Measurements from ENCODE around the gene WDFY4. TPM values are rescaled to one million over a fixed set of nuclear protein-coding genes. Genes with fewer than 3 reads are reported as not detected.

Gene WDFY4
- total RNA-seq, 1 experiment from 2014 or later = not detected

DNA sequence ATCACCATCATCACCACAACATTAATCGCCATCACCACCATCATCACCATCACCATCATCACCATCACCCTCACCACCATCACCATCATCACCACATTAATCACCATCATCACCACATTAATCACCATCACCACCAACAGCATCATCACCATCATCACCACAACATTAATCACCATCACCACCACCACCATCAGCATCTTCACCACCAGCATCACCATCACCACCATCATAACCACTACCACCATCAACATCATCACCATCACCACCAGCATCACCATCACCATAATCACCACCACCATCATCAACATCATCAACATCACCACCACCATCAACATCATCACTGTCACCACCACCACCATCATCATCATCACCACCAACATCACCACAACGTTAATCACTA is 124.6 kb downstream of the WDFY4 start:
- H3K79me1 ChIP-seq (ENCODE audit: insufficient read depth, low read depth, low read length, poor library complexity, severe bottlenecking) = no peaks in the 10 kb centered on the region
- no peaks in the 10 kb centered on the region for H3K9me3 ChIP-seq (ENCODE audit: control insufficient read depth, low read depth, low read length)
- H3K9ac ChIP-seq (ENCODE audit: extremely low read depth, insufficient read length, low read length) = no peak overlapping the region
- Mint-ChIP-seq H3K4me3 (no peak overlapping the region), H3K36me3 (ENCODE audit: insufficient read depth in 1 of 3, low read depth in 3 of 3) (peaks cover 0 to 2% (median 0%) of the 10 kb centered on the region in 3 experiments; a peak in 1 of 7 replicates), H3K27ac (no peak overlapping the region), H3K9me3 (peaks cover 3 to 6% of the 10 kb centered on the region in 2 experiments; a peak in 1 of 5 replicates), H3K4me1 (peaks cover 10 to 19% of the 10 kb centered on the region in 2 experiments), H3K27me3 (ENCODE audit: low read depth) (peaks cover 12% of the 10 kb centered on the region)
- H3K27me3 ChIP-seq (ENCODE audit: insufficient read depth, low read length) = peaks cover 4% of the 10 kb centered on the region; the same call in 1 of the 2 replicates
- no peak overlapping the region for H4K91ac ChIP-seq (ENCODE audit: insufficient read length, low read depth, low read length)
- no peak for DNase-seq
- H4K20me1 ChIP-seq (ENCODE audit: control insufficient read depth, insufficient read depth, insufficient read length) = peaks cover 3% of the 10 kb centered on the region
- no peaks in the 10 kb centered on the region for H3K4me1 ChIP-seq (ENCODE audit: insufficient read depth, low read length)
- no peak overlapping the region for H3K23ac ChIP-seq (ENCODE audit: insufficient read length, low read depth, low read length)
- no peak overlapping the region for H2BK12ac ChIP-seq (ENCODE audit: insufficient read length, low read depth, low read length)
- H2BK5ac ChIP-seq (ENCODE audit: insufficient read length, low read length) = no peak overlapping the region
- H3K4ac ChIP-seq (ENCODE audit: low read depth, low read length) = no peak overlapping the region
- TF ChIP-seq, protein P1, sequence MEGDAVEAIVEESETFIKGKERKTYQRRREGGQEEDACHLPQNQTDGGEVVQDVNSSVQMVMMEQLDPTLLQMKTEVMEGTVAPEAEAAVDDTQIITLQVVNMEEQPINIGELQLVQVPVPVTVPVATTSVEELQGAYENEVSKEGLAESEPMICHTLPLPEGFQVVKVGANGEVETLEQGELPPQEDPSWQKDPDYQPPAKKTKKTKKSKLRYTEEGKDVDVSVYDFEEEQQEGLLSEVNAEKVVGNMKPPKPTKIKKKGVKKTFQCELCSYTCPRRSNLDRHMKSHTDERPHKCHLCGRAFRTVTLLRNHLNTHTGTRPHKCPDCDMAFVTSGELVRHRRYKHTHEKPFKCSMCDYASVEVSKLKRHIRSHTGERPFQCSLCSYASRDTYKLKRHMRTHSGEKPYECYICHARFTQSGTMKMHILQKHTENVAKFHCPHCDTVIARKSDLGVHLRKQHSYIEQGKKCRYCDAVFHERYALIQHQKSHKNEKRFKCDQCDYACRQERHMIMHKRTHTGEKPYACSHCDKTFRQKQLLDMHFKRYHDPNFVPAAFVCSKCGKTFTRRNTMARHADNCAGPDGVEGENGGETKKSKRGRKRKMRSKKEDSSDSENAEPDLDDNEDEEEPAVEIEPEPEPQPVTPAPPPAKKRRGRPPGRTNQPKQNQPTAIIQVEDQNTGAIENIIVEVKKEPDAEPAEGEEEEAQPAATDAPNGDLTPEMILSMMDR (conservative IDR thresholded peaks at IDR 0.05) = no peak
- H2BK120ac ChIP-seq (ENCODE audit: low read depth, low read length, poor library complexity, severe bottlenecking) = no peak overlapping the region
- no peak overlapping the region for H3K14ac ChIP-seq (ENCODE audit: insufficient read depth, low read length)
- H2AFZ ChIP-seq (ENCODE audit: low read length) = no peak overlapping the region
- H3K23me2 ChIP-seq (ENCODE audit: insufficient read length, low read depth, low read length, poor library complexity, severe bottlenecking) = no peaks in the 10 kb centered on the region
- H3K18ac ChIP-seq (ENCODE audit: insufficient read length, low read depth, low read length) = no peak overlapping the region
- no peak overlapping the region for H3K4me2 ChIP-seq (ENCODE audit: insufficient read depth, insufficient read length, low read length)
- no peak overlapping the region for H4K5ac ChIP-seq (ENCODE audit: insufficient read length, low read depth, low read length)
- H3K56ac ChIP-seq (ENCODE audit: insufficient read length, low read depth, low read length) = no peak overlapping the region
- no peak overlapping the region for H2BK15ac ChIP-seq (ENCODE audit: low read depth, low read length)
- H3T11ph ChIP-seq (ENCODE audit: low read length) = no peak overlapping the region
- H3K79me2 ChIP-seq (ENCODE audit: insufficient read depth, low read length) = no peaks in the 10 kb centered on the region
- H4K8ac ChIP-seq (replicated peaks; ENCODE audit: insufficient read length, low read depth, low read length) = no peak overlapping the region
- H2BK20ac ChIP-seq (ENCODE audit: low read depth, low read length, poor library complexity, severe bottlenecking) = no peak overlapping the region
- H3K27ac ChIP-seq (ENCODE audit: insufficient read length, low read depth, low read length) = no peak overlapping the region
- 100% methylated on average over 2 of the region's 2 CpGs for WGBS (ENCODE audit: extremely low coverage, insufficient read length, low lambda C conversion rate)
- no peak overlapping the region for H2AK5ac ChIP-seq (ENCODE audit: insufficient read length, low read length)

All from H9 (cell line).